HFFc6 (cell line): ENCODE data around the gene SLCO2A1. TPM values are rescaled to one million over a fixed set of nuclear protein-coding genes. Genes with fewer than 3 reads are reported as not detected.

ENCODE experiments used
- DNase-seq: peaks from one replicate; pipeline ENCODE4 v3.0.0-alpha.2; 2018
- H3K27ac Mint-ChIP-seq: 2 replicates; pipeline ENCODE4 v1.8.0; 2020; ENCODE audit warnings: mild to moderate bottlenecking, mixed read lengths
- H3K27me3 Mint-ChIP-seq: 2 replicates; pipeline ENCODE4 v1.8.0; 2021; ENCODE audit warnings: mild to moderate bottlenecking, moderate library complexity, mixed read lengths; ENCODE audit not compliant: insufficient read depth
- H3K36me3 Mint-ChIP-seq: 2 replicates; pipeline ENCODE4 v1.8.0; 2021; ENCODE audit warnings: low read depth, mixed read lengths
- H3K4me1 Mint-ChIP-seq: 2 replicates; pipeline ENCODE4 v1.8.0; 2020; ENCODE audit warnings: low read depth, mixed read lengths
- H3K4me3 Mint-ChIP-seq: 2 replicates; pipeline ENCODE4 v1.8.0; 2020; ENCODE audit warnings: mild to moderate bottlenecking, moderate library complexity, mixed read lengths
- H3K9me3 Mint-ChIP-seq: 2 replicates; pipeline ENCODE4 v1.8.0; 2020; ENCODE audit warnings: mild to moderate bottlenecking, mixed read lengths
- total RNA-seq, 6 experiments: library from RNA; stranded (reverse); fragmentation: NEBNext Ultra II Directional; extraction: Animal tissue kit (Norgen Biotek cat#: 25700); gene quantifications; 2 replicates in 1 of 6; 3 replicates in 5 of 6; pipeline ENCODE4 v1.2.3, GENCODE V29; 2021
- TF ChIP-seq, protein P1 (sequence below): fragments of 200-600 bp; sonication (generic); IDR thresholded peaks from 2 replicates; pipeline ENCODE4 v1.5.0; 2021; ENCODE audit warnings: antibody characterized with exemption, mild to moderate bottlenecking

Gene SLCO2A1
- total RNA-seq, 6 experiments from 2014 or later: 0.13 to 0.17 TPM; not detected in 4

- H3K27ac Mint-ChIP-seq: no peak overlapping the region
- TF ChIP-seq, protein P1, sequence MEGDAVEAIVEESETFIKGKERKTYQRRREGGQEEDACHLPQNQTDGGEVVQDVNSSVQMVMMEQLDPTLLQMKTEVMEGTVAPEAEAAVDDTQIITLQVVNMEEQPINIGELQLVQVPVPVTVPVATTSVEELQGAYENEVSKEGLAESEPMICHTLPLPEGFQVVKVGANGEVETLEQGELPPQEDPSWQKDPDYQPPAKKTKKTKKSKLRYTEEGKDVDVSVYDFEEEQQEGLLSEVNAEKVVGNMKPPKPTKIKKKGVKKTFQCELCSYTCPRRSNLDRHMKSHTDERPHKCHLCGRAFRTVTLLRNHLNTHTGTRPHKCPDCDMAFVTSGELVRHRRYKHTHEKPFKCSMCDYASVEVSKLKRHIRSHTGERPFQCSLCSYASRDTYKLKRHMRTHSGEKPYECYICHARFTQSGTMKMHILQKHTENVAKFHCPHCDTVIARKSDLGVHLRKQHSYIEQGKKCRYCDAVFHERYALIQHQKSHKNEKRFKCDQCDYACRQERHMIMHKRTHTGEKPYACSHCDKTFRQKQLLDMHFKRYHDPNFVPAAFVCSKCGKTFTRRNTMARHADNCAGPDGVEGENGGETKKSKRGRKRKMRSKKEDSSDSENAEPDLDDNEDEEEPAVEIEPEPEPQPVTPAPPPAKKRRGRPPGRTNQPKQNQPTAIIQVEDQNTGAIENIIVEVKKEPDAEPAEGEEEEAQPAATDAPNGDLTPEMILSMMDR: no peak
- H3K36me3 Mint-ChIP-seq: no peaks in the 10 kb centered on the region
- H3K27me3 Mint-ChIP-seq: peaks cover 20% of the 10 kb centered on the region
- DNase-seq: no peak
- no peak overlapping the region for H3K4me3 Mint-ChIP-seq
- no peaks in the 10 kb centered on the region for H3K4me1 Mint-ChIP-seq
- H3K9me3 Mint-ChIP-seq: peaks cover 4% of the 10 kb centered on the region; the same call in 1 of the 2 replicates
Observed at GRCh38 chr3:133878518-133878917, 151.2 kb downstream of the SLCO2A1 start.

Other genes with a start within 250 kb of the SLCO2A1 start
- gene SRPRB, start 224.1 kb downstream of the SLCO2A1 start, total RNA-seq: 100 to 1,000 TPM in 3 of 6 experiments, 10 to 100 TPM in 3; 94.3 to 130 (median 99.4) TPM
- 1 to 10 TPM; 1.6 to 5.4 (median 2.1) TPM for gene RAB6B, start 134.0 kb downstream of the SLCO2A1 start, total RNA-seq
- gene RYK, start 220.9 kb upstream of the SLCO2A1 start, total RNA-seq: 10 to 100 TPM; 46.0 to 54.2 (median 49.9) TPM